K562 (cell line): Measurements from ENCODE around the gene GOPC.

Experiments
- SMC3 ChIP-seq: conservative IDR thresholded peaks from 2 replicates; pipeline ENCODE4 v1.6.1; 2011; ENCODE audit warnings: low read depth, low read length, improper control_type of control experiment; ENCODE audit not compliant: insufficient read depth
- SREBF2 ChIP-seq: sonication (generic); formaldehyde crosslinking; IDR thresholded peaks from 2 replicates; pipeline ENCODE4 v1.4.0; 2020; ENCODE audit warnings: mild to moderate bottlenecking, missing genetic modification reagents
- YY1 ChIP-seq, 3 experiments: IDR thresholded peaks; 2 replicates each; pipeline ENCODE4 v1.6.1; 2011; ENCODE audit warnings: low read length in 2 of 3, mild to moderate bottlenecking in 2 of 3, moderate library complexity in 2 of 3, borderline replicate concordance in 1 of 3, control low read depth in 1 of 3, low read depth in 1 of 3; ENCODE audit not compliant: insufficient read depth in 3 of 3, insufficient replicate concordance in 2 of 3, control insufficient read depth in 1 of 3, insufficient read length in 1 of 3; ENCODE audit errors: extremely low read depth in 1 of 3
- TF ChIP-seq, protein P1 (sequence below): sonication (generic); formaldehyde crosslinking; IDR thresholded peaks from 2 replicates; pipeline ENCODE4 v1.8.1; 2022; ENCODE audit warnings: missing genetic modification reagents
- TF ChIP-seq, protein P2 (sequence below), 2 experiments: fragments of 450-650 bp; formaldehyde crosslinking in 1 of 2; IDR thresholded peaks; 2 replicates each; pipeline versions ENCODE4 v1.4.0 to v1.6.1; 2014 to 2020; ENCODE audit warnings: mild to moderate bottlenecking in 2 of 2, borderline replicate concordance in 1 of 2, low read depth in 1 of 2

DNA sequence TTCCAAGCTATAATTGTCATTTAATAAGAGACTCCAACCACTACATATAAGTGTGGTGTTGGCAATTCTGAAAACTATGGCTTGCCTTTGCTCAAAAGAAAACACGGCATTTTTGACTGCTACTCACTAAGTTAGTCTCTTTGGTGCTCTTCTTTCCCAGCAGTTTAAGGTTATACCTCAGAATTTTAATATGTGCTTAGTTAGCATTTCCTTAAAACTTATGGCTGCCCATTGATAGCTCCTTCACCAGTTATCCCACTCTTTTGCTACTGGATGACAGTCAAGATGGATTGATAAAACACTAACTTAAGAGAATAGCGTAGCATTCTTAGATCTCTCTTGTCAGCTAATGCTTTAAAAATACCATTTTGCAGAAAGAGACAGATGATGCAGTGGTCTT lies 34.1 kb downstream of the GOPC start:
- TF ChIP-seq YY1 (IDR thresholded peaks at IDR 0.05; ENCODE audit: borderline replicate concordance in 1 of 3, control insufficient read depth in 1 of 3, extremely low read depth in 1 of 3, insufficient read depth in 3 of 3, insufficient read length in 1 of 3, insufficient replicate concordance in 2 of 3, low read depth in 1 of 3, low read length in 2 of 3), result no peak
- no peak for TF ChIP-seq SREBF2
- no peak for TF ChIP-seq SMC3
- TF ChIP-seq, protein P1, sequence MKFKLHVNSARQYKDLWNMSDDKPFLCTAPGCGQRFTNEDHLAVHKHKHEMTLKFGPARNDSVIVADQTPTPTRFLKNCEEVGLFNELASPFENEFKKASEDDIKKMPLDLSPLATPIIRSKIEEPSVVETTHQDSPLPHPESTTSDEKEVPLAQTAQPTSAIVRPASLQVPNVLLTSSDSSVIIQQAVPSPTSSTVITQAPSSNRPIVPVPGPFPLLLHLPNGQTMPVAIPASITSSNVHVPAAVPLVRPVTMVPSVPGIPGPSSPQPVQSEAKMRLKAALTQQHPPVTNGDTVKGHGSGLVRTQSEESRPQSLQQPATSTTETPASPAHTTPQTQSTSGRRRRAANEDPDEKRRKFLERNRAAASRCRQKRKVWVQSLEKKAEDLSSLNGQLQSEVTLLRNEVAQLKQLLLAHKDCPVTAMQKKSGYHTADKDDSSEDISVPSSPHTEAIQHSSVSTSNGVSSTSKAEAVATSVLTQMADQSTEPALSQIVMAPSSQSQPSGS, result no peak
- TF ChIP-seq, protein P2, sequence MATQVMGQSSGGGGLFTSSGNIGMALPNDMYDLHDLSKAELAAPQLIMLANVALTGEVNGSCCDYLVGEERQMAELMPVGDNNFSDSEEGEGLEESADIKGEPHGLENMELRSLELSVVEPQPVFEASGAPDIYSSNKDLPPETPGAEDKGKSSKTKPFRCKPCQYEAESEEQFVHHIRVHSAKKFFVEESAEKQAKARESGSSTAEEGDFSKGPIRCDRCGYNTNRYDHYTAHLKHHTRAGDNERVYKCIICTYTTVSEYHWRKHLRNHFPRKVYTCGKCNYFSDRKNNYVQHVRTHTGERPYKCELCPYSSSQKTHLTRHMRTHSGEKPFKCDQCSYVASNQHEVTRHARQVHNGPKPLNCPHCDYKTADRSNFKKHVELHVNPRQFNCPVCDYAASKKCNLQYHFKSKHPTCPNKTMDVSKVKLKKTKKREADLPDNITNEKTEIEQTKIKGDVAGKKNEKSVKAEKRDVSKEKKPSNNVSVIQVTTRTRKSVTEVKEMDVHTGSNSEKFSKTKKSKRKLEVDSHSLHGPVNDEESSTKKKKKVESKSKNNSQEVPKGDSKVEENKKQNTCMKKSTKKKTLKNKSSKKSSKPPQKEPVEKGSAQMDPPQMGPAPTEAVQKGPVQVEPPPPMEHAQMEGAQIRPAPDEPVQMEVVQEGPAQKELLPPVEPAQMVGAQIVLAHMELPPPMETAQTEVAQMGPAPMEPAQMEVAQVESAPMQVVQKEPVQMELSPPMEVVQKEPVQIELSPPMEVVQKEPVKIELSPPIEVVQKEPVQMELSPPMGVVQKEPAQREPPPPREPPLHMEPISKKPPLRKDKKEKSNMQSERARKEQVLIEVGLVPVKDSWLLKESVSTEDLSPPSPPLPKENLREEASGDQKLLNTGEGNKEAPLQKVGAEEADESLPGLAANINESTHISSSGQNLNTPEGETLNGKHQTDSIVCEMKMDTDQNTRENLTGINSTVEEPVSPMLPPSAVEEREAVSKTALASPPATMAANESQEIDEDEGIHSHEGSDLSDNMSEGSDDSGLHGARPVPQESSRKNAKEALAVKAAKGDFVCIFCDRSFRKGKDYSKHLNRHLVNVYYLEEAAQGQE (IDR thresholded peaks at IDR 0.05; ENCODE audit: borderline replicate concordance), result no peak
- TF ChIP-seq, protein P2 (CRISPR knock-in tag; IDR thresholded peaks at IDR 0.05; ENCODE audit: low read depth), result no peak
